Right hindlimb (tissue), 1 donor: ENCODE measurements around the gene ZMYND11.
"Not testable (repeated sequence)": the region's sequence is repeated elsewhere in the genome, so short reads cannot be mapped to it uniquely, and the experiment has no call there.

Experiments used
- DNase-seq: peaks from one replicate; pipeline ENCODE4 v3.0.0-alpha.2; 2018

ZMYND11 gene

DNA sequence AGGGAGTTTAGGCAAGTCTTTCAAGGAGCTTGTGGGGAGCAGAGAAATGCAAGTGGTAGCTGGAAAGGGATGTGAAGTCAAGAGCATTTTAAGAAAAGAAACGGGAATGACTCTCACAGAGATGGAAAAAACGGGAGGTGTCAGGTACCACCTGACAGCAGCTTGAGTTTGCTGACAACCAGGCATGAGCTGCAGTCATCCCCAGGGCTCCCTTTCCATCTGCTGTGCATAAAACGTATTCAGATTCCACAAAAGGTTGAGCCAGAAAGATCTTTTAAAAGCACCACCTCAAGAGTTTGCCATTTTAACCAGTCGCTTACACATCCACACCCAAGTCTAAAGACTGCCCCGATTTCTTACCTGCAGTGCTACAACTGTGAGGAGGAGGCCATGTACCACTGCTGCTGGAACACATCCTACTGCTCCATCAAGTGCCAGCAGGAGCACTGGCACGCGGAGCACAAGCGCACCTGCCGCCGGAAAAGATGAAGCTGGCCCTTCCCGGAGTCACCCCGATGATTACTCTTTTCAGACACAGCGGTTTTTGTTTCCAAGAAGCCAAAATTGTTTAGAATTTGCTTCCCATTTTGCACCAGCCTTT lies 116.8 kb downstream of the ZMYND11 start:
- no peak for DNase-seq

DNA sequence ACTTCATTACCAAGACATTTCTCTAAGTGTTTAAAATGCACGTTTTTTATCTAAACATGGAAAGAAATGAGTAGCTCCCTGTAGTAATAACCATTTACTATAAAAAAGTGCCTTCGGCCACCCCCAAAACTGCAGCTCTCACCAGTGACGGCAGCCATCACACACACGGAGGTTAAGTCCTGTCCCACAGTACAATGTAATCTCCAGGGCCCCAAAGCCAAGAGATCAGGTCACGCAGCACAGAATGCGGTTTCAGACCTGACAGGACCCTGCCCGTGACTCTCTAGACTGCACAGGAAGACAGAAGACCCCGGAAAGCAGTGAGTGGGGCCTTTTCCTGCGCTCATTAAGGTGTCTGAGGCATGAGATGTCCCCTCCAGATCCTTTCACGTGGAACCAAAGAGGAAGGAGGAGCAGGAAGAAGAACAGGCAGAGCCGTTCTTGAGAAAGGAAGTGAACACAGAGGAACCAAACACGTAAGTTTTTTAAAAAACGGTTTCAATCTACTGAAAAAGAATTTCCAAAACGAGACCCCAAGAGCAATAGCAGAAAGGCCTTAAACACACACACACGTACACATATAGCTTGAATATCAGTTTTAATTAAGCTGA lies 125.7 kb downstream of the ZMYND11 start:
- DNase-seq, result no peak

DNA sequence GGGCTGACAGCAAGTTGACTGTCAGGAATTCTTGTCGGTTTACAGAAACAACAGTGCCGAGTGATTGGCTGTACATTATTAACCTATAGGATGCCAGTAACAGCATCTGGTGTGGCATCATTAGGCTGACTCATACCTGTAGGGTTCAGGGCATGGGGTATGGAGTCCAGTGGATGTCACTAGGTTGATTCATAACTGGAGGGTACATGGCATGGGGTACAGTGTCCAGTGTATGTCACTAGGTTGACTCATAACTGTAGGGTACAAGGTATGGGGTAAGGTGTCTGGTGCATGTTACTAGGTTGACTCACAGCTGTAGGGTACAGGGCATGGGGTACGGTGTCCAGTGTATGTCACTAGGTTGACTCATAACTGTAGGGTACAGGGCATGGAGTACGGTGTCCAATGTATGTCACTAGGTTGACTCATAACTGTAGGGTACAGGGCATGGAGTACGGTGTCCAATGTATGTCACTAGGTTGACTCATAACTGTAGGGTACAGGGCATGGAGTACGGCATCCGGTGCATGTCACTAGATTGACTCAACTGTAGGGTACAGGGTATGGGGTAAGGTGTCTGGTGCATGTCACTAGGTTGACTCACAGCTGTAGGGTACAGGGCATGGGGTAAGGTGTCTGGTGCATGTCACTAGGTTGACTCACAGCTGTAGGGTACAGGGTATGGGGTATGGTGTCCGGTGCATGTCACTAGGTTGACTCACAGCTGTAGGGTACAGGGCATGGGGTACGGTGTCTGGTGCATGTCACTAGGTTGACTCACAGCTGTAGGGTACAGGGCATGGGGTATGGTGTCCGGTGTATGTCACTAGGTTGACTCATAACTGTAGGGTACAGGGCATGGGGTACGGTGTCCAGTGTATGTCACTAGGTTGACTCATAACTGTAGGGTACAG lies 129.2 kb downstream of the ZMYND11 start:
- DNase-seq, result not testable (repeated sequence)

DNA sequence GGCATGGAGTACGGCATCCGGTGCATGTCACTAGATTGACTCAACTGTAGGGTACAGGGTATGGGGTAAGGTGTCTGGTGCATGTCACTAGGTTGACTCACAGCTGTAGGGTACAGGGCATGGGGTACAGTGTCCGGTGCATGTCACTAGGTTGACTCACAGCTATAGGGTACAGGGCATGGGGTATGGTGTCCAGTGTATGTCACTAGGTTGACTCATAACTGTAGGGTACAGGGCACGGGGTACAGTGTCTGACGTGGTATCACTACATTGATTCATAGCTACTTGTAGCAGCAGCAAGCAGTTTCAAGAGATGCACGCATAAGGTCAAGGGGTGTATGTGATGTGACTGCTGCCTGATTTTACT lies 129.8 kb downstream of the ZMYND11 start:
- DNase-seq, result not testable (repeated sequence)

DNA sequence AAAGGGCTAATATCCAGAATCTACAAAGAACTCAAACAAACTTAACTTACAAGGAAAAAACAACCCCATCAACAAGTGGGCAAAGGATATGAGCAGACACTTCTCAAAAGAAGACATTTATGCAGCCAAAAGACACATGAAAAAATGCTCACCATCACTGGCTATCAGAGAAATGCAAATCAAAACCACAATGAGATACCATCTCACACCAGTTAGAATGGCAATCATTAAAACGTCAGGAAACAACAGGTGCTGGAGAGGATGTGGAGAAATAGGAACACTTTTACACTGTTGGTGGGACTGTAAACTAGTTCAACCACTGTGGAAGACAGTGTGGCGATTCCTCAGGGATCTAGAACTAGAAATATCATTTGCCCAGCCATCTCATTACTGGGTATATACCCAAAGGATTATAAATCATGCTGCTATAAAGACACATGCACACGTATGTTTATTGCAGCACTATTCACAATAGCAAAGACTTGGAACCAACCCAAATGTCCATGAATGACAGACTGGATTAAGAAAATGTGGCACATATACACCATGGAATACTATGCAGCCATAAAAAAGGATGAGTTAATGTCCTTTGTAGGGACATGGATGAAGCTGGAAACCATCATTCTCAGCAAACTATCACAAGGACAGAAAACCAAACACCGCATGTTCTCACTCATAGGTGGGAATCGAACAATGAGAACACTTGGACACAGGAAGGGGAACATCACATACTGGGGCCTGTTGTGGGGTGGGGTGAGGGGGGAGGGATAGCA lies 130.7 kb downstream of the ZMYND11 start:
- not testable (repeated sequence) for DNase-seq

DNA sequence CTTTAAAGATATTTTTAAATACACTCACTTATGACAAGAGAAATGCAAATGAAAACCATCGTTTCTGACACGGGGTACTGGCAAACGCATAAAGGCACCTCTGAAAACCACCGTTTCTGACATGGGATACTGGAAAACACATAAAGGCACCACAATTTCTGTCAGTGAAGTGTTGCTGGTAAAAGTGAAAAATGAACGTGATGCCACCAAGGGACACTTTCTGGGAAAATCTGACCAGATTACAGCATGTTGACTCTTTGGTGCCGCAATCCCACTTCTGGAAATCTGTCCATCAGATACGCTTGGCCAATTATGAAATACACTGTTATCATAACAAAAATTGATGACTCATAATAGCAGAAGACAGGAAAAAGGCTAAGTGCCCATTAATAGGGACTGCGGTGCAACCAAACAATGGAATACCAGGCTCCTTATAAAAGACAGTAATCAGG lies 131.7 kb downstream of the ZMYND11 start:
- DNase-seq, result no peak

DNA sequence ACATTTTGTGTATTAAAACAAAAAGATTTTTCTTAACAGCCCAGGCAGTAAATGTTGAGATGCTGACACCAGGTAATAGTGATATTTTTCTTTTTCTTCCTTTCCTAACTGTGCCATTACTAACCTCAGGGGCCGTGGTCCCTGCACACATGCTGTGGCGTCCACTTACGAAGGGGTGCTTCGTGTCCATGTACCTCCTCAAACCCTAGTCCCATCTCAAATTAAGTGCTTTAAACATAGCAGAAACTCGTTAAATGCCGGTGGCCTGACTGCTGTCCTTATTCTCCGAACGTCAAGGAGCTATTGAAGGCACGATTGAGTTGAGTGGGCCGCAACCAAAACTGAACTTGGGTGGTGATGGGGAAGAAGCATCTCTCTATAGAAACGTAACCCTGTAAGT lies 132.4 kb downstream of the ZMYND11 start:
- DNase-seq, result no peak

DNA sequence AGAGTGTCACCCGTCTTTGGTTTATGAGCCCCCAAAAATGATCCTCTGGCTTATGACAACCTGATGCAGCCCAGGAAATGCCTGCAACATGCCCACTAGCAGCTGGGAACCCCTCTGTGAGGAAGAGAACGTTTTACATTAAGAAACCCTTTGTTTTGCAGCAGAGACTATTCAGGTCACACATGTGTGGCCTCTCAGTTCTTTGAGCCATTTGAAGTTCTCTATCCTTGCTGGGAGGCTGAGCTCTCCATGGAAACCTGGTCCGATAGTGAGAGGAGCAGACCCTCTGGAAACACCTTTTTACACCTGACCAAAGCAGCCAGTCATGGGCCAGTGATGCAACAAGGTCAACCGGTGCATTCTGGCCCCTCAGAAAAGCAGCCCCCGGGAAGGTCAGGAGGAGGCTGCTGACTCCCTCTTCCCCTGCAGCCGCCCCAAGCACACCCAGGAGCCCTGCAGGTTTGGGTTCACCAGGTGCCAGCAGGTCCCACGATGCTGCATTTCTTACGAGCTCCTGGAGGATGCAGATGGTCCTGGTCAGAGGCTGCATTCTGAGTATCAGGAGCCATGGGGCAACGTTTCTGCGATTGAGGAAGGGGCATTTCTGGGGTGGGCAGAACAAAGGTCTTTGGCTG lies 134.3 kb downstream of the ZMYND11 start:
- no peak for DNase-seq

DNA sequence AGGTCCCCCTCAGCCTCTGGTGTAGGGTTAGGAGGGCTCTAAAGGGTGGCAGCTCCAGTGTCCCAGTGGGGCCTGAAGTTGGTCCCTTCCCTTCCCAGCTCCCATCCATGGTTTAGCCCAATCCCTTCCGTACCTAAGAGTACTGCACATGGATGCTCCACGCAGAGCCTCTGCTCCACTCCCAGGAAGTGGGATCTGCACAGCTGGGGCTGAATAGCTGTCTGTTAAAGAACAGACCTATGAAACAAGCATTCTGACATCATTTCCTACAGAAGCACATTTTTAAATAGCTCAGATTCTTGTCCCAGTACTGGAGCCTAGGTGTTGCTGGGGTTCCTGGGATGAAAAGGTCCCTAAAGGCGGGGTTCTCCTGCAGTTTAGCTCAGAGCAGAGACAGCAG lies 135.9 kb downstream of the ZMYND11 start:
- DNase-seq, result no peak

DNA sequence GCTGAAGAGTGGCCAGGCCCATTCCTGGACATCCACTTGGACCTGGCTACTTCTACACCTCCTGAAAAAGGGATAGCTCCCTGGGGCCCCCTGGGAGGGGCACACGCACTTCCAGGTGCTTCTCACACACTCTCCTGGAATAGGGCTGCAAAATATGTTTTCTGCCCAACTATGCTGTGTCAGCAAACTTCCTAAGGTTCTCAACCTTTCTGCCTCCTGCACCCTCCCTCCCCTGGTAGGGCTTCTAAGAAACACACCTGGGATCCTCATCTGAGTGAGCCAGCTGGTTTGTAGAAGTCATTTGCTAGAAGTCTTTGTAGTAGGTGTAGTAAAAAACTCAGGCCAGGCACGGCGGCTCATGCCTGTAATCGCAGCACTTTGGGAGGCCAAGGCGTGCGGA lies 136.5 kb downstream of the ZMYND11 start:
- DNase-seq, result no peak

DNA sequence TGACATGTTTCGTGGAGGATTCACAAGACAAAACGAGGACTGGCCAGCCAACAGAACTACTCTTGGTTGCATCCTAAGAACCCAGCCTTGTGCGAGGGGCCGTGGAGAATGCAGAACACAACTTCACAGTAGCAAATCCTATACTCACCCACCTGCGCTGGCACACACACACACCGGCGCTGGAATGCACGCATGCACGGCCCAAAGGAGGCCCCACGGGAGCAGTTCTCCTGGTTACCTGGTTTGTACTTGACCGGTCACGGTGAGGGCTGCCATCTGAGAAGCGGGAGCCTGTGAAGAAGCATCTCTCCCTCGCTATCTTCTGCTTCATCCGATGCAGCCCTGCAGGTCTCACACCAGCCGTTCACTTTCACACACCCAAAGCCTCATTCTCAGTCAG lies 137.8 kb downstream of the ZMYND11 start:
- no peak for DNase-seq

DNA sequence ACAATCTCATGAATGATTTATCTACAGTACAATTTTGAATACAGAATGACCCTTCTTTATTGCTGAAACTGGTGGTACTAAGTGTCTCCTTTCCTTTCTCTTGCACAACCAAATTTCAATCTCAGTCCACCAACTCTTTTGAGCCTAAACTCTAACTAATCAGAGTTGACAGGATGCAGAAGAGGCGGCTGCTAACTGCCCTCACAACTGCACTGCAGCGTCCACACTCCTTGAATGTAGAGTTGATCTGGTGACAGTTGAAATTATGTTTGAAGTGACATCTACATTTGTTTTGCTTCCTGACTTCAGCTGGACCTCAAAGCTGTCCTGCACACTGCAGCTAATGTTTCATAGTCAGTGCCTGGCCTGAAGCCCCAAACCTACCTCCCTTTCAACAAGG lies 139.6 kb downstream of the ZMYND11 start:
- DNase-seq, result no peak

DNA sequence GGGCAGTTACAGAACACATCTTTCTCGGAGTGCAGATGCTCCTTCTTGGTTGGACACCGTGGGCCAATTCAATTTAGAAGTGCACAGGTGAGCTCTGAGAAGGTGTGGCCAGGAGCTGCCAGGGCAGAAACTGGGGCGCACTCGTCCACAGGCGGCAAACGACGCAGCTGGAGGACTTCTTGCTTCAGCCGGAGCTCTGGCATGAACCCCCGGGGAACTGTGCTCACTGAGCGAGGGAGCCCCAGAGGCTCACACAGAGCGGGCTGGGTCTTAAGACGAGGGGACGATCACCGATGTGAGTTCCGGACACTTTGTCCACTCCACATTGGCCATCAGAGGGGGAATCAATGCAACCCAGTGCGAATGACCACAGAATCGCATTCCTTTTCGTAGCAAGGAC lies 140.4 kb downstream of the ZMYND11 start:
- no peak for DNase-seq

DNA sequence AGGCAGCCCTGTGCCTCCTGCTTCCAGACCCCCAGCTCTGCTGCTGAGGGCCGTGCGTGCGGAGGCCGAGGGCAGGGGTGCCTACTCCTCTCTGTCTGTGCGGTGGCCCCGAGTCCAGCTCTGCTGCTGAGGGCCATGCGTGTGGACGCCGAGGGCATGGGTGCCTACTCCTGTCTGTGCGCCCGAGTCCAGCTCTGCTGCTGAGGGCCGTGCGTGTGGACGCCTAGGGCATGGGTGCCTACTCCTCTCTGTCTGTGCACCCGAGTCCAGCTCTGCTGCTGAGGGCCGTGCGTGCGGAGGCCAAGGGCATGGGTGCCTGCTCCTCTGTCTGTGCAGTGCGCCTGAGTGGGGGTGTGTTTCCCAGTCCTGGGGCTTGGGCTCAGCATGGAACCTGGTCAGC lies 142.7 kb downstream of the ZMYND11 start:
- DNase-seq, result no peak

DNA sequence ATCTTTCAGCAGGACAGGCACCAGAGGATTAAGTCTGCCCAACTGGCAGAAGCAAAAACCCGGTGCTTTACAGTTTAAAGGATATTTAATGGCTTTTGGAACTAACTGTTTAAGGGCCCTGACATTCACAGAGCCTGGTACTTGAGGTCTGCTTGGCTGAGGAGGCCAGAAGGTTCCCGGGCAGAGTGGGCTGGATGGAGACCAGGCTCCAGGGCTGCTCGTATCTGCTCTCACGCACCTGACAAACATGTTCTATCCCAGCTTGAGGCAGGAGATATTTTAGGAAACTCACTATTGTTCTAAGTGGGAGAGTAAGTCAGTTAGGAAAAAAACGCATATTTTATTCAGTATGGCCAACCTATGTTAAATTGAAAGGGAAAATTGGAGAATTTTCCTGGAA lies 143.5 kb downstream of the ZMYND11 start:
- no peak for DNase-seq

DNA sequence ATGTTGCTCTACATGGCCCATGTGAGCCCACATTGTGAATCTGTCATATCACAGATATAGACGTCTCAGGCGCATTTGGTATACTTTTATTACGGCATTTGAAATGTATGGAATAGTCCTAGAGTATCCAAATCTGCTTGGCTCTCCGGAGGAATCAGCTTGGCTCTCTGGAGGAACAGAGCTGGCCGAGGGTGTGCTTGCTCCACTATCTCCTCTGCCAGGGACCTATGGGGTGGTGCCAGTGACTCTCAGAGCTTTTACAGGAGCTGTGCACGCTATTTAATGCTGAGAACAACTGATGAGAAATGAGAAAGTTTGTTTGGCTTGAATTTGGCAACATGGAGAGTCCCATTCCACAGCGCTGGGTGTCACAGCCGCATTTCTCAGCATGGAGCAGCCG lies 144.0 kb downstream of the ZMYND11 start:
- no peak for DNase-seq

DNA sequence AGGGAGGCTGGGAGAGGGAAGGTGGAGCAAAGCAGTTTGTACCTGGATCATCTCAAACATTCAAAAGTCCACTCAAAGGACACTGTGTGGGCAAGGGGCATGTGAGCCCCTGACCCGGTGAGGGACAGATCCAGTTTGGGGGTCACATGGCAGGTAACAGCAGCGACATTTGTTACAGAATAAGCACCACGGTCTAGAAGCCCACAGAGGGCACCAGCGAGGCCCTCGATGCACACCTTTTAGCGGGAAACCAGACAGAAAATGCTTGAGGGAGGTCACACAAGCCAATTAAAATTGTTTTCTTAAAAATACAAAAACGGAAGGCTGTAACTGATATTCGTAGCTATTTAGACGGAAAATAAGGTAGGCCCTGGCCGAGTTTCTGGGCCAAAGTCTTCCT lies 144.4 kb downstream of the ZMYND11 start:
- DNase-seq, result no peak

DNA sequence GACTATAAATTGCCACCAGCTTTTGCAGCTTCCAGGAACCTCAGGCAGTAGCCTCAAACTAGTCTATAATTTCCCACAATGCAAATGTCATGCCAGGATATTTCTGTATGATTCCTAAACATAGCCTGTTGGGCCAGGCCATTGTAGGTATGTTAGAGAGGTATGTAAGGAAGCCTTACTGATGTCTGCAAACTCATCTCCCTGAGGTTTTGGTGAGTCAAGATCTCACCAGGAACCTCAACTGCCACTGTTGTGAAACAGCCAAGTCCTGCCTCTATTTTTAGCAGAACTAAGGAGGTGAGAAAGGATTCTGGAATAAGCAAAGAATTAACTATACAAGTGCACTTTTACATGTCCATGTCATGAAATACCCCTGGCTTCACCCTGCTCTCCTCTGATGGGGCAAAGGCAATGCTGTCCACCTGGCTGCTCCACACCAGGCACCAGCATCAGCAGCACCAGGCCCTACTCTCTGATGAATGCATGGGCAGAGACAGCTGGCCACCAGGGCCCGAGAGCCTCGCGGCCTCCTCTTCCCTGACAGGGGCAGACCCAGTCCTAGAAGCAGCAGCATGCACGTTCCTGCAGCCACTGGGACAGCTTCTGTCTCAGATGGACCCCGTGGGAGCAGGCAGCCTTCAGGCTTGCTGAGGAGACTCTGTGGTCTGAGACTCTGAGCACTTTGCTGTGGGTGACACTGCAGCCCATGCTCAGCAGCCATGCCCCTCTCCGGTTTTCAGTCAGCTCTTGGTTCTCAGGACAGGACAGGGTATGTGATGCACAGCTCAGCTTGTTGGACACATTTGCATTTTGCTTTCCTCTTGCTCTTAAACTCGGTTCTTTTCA lies 147.3 kb downstream of the ZMYND11 start:
- DNase-seq, result no peak

DNA sequence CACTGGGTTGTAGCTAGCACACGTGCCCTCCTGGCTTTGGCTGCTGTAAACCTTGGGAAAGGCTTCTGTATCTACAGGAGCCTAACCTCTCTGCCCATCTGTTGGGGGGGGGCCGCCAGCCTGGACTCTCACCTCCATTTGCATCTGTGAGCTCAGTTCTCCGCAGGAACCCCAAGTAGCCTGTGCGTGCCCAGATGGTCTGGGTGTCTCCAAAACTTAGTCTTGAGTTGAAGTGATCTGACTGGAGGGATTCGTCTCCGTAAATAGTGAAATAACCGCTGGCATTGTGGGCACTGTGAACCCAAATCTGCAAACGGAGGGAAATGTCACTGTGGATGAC lies 147.9 kb downstream of the ZMYND11 start:
- no peak for DNase-seq

DNA sequence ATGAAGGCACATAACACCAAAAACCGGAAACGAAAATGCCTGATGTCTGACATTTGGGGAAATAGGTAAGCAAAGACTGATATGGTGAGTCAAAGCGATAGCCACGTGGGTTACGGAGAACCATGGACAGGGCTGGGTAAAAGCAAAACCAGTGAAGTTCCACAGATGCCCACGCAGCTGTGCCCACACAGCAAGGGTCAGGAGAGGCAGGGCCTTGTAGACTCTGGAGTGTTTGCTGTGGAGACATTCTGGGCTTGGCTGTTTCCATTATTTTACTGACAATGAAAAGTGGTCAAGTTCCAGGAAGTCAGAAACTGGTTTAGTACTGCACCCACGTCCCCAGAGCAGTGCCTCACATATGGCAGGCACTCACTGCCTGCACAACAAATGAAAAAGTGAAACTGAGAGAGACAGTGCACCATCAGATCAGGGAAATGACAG lies 148.7 kb downstream of the ZMYND11 start:
- DNase-seq, result no peak

DNA sequence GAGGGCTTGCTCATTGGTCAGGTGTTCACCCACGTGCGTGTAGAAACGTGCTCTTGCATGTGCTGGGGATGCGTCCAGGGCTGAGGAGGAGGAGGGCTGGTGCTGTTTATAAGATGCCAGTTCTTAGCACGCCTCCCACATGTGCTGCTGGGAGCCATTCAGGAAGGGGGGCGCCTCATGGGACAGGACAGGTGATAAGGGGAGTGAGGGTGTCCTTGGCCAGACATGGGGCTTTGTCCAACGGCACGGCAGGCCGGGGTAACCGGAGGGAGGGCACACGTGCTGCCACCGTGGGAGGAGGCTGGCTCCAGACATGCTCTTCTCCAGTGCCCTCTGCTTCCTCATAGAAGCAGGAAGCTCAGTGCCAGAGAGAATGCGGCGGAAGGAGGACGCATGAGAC lies 150.0 kb downstream of the ZMYND11 start:
- no peak for DNase-seq
